ENCODE data around the gene ACACA.

DNA sequence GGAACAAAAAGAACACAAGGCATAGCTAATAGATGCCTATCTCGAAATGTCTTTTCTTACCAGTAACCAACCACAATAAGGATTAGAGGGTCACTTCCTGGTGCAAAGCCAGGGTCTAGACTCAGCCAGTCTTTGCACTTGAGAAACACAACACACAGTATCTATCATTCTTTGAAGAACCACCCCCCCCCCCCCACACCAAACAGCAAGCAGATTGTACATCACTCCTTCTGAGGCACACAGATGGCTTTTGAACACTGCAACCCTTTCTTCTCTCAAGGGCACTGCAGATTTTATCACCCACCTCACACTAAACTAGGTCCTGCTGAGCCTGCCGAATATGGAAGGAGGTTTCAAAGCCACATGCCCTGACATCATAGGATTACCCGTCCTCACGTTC, 312.2 kb downstream of the ACACA start:
- TF ChIP-seq POLR2AphosphoS5 (IDR thresholded peaks at IDR 0.05; ENCODE audit: low read depth, low read length), result no peak
- no peak for TF ChIP-seq POLR2A (IDR thresholded peaks at IDR 0.05; ENCODE audit: low read depth, low read length)

All from GM12892 (cell line).